Posterior vena cava (tissue), 2 donors: ENCODE data around the gene POLG. TPM values are rescaled to one million over a fixed set of nuclear protein-coding genes. Genes with fewer than 3 reads are reported as not detected.
"Not testable (repeated sequence)": the region's sequence is repeated elsewhere in the genome, so short reads cannot be mapped to it uniquely, and the experiment has no call there.

Source experiments
- DNase-seq: peaks from one replicate; pipeline ENCODE4 v3.0.0-alpha.2; 2020; ENCODE audit warnings: low spot score
- intact Hi-C, 2 donors: fragments of 100-400 bp; cut with DNase I; formaldehyde crosslinking; loops; one replicate each; pipeline versions ENCODE4 v1.14.1 to v1.14.2; 2022 to 2023
- microRNA-seq, 2 donors: library from miRNA; unstranded; fragments of <30 nt; microRNA quantifications; one replicate each; pipeline ENCODE4 v1.2.0, GENCODE V29; 2020 to 2021; ENCODE audit warnings: borderline microRNAs expressed in 2 of 2
- total RNA-seq, 2 donors: library from RNA; stranded (reverse); fragmentation: NEBNext Ultra II Directional; extraction: Animal tissue kit (Norgen Biotek cat#: 25700); gene quantifications; one replicate each; pipeline ENCODE4 v1.2.1, GENCODE V29; 2021
- donor health status: DM: yes; HTN: yes; CAD: no.
- donor health status: DM: yes; HTN: yes; CAD: no.

POLG gene
- total RNA-seq, 2 donors from 2014 or later, result 45.6 to 47.9 TPM

DNA sequence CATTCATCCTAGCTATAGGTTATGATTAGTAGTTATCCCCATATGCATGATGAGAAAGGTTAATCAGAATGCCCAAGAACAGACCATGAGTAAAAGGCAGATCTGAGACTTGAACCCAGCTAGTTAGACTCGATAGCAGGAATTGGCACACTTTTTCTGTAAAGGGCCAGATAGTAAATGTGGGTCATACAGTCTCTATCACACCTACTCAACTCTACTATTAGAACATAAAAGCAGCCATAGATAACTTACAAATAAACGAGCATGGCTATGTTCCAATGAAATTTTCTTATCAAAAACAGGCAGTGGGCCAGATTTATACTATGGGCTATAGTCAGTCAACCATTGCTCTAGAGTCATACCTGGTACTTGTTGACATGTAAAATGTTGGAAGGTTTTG lies 24.6 kb downstream of the POLG start:
- no peak for DNase-seq
- intact Hi-C loops, result no loop called here

DNA sequence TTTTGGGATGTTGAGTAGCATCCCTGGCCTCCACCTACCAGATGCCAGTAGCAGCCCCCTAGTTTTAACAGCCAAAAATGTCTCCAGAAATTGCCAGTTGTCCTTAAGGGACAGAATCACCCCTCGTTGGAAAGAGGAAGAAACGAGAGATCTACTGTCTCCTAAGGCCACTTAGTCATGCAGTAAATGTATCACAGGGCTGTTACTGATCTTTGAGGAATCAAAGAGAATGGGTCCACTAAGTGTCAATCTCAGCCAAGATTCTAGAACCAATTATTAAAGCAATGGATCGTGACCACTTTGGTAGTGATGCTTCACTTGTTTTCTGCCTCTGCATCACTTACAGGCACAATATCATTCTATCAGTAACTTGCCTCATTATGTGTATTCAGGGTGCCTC lies 26.4 kb downstream of the POLG start:
- DNase-seq, result no peak
- intact Hi-C loops, result no loop called here

DNA sequence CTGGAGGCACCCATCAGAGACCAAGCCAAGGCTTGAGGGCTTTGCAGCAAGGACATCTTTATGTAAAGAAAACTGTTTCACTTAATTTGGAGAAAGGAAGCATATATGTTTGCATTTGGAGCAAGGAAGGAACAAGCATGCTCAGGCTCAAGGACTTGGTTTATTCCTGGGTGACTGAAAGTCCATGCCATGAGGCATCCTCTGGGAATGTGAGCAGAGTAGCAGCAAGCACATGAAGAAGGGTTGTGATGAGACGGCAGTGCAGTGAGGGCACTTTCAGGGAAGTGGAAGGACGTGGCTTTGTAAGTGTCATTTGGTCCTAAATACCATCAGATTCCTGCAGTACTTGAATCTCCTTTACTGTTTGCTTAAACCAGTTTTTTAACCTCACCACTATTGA lies 26.8 kb downstream of the POLG start:
- intact Hi-C loops, result no loop called here
- DNase-seq, result no peak

DNA sequence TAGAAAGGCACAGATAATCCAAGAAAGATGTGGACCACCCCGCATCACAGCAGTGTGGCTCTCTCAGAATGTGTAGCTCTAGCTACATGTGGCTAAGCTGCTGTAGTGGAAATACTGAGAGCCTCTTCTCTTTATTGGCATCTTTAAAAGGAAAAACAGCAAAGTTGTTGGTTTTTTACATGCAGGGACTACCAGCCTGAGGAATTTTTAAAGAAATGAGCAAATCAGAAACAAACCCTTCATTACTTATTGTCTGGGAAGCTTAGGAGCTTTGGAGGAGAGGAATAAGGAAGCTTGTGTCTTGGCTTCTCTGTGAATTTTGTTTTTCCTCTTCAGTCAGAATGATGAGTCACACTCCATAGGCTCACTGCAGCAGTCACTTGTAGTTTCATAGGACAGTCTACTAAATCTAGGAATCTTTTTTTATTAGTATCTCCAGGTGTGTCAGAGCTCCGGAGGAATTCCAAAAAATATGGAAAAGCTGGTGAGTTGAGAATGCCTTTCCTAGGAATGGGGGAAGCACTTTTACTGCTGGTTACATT lies 27.5 kb downstream of the POLG start:
- intact Hi-C loops, result no loop called here
- DNase-seq, result no peak

DNA sequence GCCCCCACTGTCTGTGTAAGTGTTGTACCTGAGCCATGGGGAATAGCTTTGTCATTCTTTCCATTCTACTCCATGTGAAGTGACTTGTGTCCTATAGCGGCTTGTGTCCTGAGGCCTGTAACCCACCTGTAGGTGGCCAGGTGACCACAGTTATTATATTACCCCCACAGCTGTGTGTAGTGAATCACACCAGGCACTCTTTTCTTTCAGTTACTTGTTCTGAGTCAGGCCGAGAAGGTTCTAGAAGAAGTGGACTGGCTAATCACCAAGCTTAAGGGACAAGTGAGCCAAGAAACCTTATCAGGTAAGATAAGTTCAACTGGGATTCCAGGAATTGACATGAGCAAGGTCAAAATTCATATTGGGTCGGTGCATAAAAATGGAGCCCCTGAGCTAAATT lies 29.2 kb downstream of the POLG start:
- no peak for DNase-seq
- intact Hi-C loops, result no loop called here

DNA sequence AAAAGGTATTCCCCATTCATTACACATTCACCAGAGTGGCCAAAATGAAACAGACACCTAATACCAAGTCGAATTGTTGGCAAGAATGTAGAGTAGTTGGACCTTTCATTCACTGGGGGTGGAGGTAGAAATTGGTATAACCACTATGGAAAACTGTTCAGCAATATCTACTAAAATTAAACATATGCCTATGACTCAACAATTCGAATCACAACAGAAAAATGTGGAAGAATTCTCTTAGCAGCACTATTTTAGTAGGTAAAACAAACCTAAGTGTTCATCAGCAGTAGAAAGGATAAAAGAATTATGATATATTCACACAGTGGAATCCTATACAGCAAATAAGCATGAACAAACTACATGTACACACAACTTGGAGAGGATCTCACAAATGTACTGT lies 30.6 kb downstream of the POLG start:
- intact Hi-C loops, result no loop called here
- DNase-seq, result no peak

DNA sequence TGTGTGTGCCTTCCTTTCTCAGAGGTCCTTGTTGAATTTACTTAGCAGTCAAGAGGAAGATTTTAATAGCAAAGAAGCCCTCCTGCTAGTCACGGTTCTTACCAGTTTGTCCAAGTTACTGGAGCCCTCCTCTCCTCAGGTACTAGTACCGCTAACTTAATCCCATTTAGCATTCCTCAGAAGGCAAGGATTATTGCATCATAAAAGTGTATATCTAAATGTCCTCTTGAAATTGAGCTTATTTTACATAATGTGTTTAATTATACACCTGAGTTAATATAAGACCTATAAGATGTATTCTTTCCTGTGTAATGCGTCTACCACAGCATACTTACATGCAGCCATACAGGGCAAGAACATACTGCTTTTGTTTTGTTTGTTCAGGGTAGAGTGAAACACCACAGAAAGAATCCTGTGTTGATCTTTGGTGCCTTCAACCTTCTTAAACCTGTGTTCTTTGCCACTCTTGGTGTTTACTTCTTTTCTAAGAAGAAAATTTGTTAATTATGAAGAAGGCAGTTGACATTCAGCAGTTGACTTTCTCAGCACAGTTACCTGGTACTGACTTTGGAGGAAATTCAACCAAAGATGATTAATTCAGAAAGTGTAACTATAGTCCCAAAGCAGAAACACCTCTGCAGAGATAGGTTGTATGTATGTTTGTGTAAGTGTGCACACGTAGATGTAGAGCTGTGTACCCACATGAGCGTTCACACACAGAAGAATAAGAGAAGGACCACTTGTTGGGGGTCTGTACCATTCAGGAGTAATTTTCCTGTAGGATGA lies 33.1 kb downstream of the POLG start:
- intact Hi-C loops, result no loop called here
- DNase-seq, result no peak

DNA sequence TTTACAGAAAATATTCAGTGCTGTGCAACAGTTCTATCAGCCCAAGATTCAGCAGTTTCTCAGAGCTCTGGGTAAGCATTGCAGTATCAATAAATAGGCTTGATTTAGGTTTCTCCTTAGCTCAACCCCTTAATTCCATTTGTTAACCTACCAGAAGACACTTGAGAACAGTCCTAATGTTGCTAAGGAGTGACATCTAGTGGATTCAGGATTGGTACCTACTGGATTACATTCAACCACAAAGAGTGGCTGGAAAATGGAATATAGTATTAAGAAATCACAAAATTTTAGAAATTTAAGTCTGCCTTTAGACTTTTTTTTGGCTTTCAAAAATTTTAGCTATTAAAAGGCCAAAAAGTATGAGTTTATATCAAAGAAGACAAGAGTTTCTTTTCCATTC lies 34.7 kb downstream of the POLG start:
- DNase-seq, result no peak
- intact Hi-C loops, result no loop called here

DNA sequence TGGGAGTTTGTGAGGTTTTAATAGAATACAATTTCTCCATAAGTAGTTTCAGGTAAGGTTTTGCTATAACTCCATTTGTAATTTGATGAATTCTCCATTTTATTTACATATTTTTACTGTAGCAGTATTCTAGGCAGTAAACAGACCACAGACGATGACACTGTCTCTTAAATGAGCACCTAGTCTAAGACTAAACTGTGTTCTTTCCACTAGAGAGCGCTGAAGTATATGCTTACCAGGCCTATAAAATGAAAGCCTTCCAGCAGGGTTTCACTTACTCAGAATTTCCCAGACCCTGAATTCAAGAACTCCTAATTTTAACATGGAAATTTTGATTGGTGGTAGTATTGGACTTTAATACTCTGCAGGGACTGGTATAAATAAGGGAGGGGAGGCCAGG lies 41.6 kb downstream of the POLG start:
- intact Hi-C loops, result no loop called here
- DNase-seq, result no peak

DNA sequence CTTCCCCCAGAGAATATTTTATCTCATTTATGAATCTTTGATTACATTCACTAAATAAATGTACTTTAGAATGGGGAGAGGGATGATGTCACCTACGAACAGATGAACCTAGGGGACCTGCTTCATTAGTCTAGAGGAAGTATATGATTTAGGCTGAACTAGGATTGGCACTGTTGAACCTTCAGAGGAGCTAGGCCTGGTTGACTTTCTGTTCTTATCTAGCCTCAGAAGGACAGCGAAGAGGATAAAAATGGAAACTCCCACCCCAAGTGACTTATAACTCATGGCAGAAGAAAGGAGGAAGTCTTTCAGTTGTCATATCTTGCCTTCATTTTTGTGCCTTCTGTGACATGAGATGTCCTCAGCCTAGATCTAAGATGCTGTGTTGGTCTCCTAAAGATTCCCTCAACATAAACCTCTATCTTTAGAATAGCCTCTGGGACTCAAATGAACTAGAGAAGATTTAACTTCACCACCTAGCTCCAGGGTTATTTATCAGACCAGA lies 42.6 kb downstream of the POLG start:
- no peak for DNase-seq
- intact Hi-C loops, result no loop called here

DNA sequence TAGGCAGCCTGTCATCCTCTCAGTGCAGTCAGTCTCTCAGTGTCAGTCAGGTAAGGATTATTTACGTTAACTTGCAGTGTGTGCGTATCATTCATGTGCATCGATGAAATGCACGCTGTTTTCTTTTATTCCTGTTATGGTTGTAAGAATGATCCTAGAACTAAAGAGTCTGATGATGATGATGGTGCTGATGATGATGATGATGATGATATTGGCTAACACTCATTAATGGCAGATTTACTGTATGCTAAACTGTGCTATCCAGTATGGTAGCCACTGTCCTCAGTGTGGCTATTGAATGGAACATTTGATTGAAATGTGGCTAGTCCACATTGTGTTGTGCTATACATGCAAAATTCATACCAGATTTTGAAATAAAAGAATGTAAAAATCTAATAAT lies 51.4 kb downstream of the POLG start:
- intact Hi-C loops, result no loop called here
- DNase-seq, result no peak

DNA sequence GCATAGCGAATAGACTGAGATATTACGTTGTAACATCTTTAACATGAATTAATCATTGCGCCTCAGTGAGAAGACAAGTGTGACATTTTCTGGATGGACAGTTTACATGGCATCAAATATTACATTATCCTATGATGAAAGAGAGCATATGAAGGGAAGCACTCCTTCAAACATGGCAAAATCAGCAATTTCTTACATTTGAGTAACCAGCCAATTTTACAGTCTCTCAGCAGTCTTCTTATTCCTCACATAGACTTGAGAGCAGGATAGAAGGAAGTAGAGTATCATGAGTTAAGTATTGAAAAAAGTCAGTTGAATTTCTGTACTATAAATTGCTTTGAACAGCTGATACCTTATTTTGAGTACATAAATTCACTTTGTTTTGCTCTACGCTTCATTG lies 52.0 kb downstream of the POLG start:
- intact Hi-C loops, result no loop called here
- DNase-seq, result no peak

DNA sequence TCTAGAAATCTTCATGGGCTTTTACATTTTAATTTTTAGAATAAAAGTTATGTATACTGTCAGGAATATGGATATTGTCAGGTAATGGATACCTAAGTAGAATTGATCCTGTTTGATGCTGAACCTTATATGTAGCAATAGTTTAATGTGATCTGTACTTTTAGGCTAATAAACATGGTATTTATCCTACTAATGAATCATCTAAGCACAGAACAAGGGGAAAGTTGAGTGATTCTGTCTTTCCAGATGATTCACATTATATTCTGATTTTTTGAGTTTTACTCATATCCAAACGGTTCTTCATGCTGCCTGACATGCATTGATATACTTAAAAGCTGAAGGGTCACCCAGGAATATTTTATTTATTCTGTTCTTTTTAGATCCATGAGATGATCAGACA lies 56.3 kb downstream of the POLG start:
- no peak for DNase-seq
- intact Hi-C loops, result no loop called here

DNA sequence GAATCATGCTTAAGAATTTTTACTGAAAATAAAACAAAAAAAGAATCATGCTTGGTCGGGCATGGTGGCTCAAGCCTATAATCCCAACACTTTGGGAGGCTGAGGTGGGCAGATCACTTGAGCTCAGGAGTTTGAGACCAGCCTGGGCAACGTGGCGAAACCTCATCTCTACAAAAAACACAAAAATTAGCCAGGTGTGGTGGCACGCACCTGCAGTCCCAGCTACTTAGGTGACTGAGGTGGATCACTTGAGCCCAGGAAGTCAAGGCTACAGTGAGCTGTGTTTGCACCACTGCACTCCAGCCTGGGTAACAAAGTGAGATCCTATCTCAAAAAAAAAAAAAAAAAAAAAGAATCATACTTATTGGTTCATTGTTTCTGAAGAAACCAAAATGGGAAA lies 57.3 kb downstream of the POLG start:
- intact Hi-C loops, result not testable (repeated sequence)

More for the DNA sequence above, 57.3 kb downstream of the POLG start:
- DNase-seq, result not testable (repeated sequence)

Small RNA genes within 50 kb of the gene (microRNA-seq; reads per million reads assigned to microRNA genes)
- gene MIR6766, result 0.65 to 1.3 reads per million in 2 donors
- 0 to 0.32 reads per million in 2 donors for gene MIR9-3

Other genes with a start within 250 kb of the POLG start
- gene ABHD2, start 246.4 kb downstream of the POLG start, total RNA-seq, result 100 to 1,000 TPM in 1 of 2 donors, 10 to 100 TPM in 1; 88.7 to 142 TPM
- gene RLBP1, start 113.2 kb downstream of the POLG start, total RNA-seq, result not detected
- gene FANCI, start 90.8 kb downstream of the POLG start, total RNA-seq, result 1 to 10 TPM; 6.1 to 7.0 TPM
- gene RHCG, start 161.8 kb upstream of the POLG start, total RNA-seq, result not detected
- under 1 TPM; 0.09 to 0.10 TPM for gene TICRR, start 240.6 kb upstream of the POLG start, total RNA-seq